Trophoblast cell (in vitro differentiated cells and primary cell): ENCODE measurements around the gene YIPF1.

Source experiments
- DNase-seq, 2 donors: peaks; one replicate each; pipeline ENCODE4 v3.0.0-alpha.2; 2016
- H2AFZ ChIP-seq: 2 replicates; pipeline ENCODE4 v1.6.1; 2013; ENCODE audit warnings: low read length, moderate library complexity, mild to moderate bottlenecking; ENCODE audit not compliant: insufficient read depth, poor library complexity
- H2AK5ac ChIP-seq: 2 replicates; pipeline ENCODE4 v1.6.1; 2013; ENCODE audit warnings: mild to moderate bottlenecking, low read length
- H2BK120ac ChIP-seq: 2 replicates; pipeline ENCODE4 v1.6.1; 2013; ENCODE audit warnings: low read length, mild to moderate bottlenecking, moderate library complexity; ENCODE audit not compliant: insufficient read depth, poor library complexity
- H2BK12ac ChIP-seq: 2 replicates; pipeline ENCODE4 v1.6.1; 2013; ENCODE audit warnings: mild to moderate bottlenecking, low read length, moderate library complexity
- H2BK5ac ChIP-seq: 2 replicates; pipeline ENCODE4 v1.6.1; 2013; ENCODE audit warnings: low read length, low read depth, moderate library complexity, mild to moderate bottlenecking; ENCODE audit not compliant: poor library complexity
- H3K14ac ChIP-seq: 2 replicates; pipeline ENCODE4 v1.6.1; 2013; ENCODE audit warnings: mild to moderate bottlenecking, low read length
- H3K18ac ChIP-seq: 2 replicates; pipeline ENCODE4 v1.6.1; 2013; ENCODE audit warnings: mild to moderate bottlenecking, low read length
- H3K23ac ChIP-seq: 2 replicates; pipeline ENCODE4 v1.6.1; 2013; ENCODE audit warnings: low read length
- H3K27ac ChIP-seq: 2 replicates; pipeline ENCODE4 v1.5.1; 2013; ENCODE audit warnings: low read depth, mild to moderate bottlenecking, inconsistent platforms, low read length, moderate library complexity
- H3K27me3 ChIP-seq: 2 replicates; pipeline ENCODE4 v1.6.1; 2013; ENCODE audit warnings: inconsistent platforms, mild to moderate bottlenecking, low read length, moderate library complexity; ENCODE audit not compliant: insufficient read depth
- H3K36me3 ChIP-seq, 2 experiments: 1 replicate in 1 of 2; 2 replicates in 1 of 2; pipeline ENCODE4 v1.6.1; 2013; ENCODE audit warnings: low read length in 2 of 2, mild to moderate bottlenecking in 2 of 2, moderate library complexity in 1 of 2; ENCODE audit not compliant: insufficient read depth in 2 of 2, control insufficient read depth in 1 of 2
- H3K4ac ChIP-seq: 2 replicates; pipeline ENCODE4 v1.6.1; 2013; ENCODE audit warnings: low read depth, mild to moderate bottlenecking, low read length, moderate library complexity
- H3K4me1 ChIP-seq, 2 experiments: 1 replicate in 1 of 2; 2 replicates in 1 of 2; pipeline ENCODE4 v1.6.1; 2013; ENCODE audit warnings: low read length in 2 of 2, mild to moderate bottlenecking in 2 of 2, moderate library complexity in 1 of 2; ENCODE audit not compliant: insufficient read depth in 2 of 2, control insufficient read depth in 1 of 2
- H3K4me2 ChIP-seq: 2 replicates; pipeline ENCODE4 v1.6.1; 2013; ENCODE audit warnings: inconsistent platforms, mild to moderate bottlenecking, low read length, moderate library complexity
- H3K4me3 ChIP-seq: 2 replicates; pipeline ENCODE4 v1.5.1; 2013; ENCODE audit warnings: mild to moderate bottlenecking, low read depth, low read length, inconsistent platforms
- H3K79me1 ChIP-seq: one replicate; pipeline ENCODE4 v1.6.1; 2013; ENCODE audit warnings: low read length
- H3K79me2 ChIP-seq: 2 replicates; pipeline ENCODE4 v1.6.1; 2013; ENCODE audit warnings: low read length, mild to moderate bottlenecking; ENCODE audit not compliant: control insufficient read depth, insufficient read depth, poor library complexity
- H3K9ac ChIP-seq: 2 replicates; pipeline ENCODE4 v1.6.1; 2013; ENCODE audit warnings: mild to moderate bottlenecking, low read length
- H3K9me3 ChIP-seq: 2 replicates; pipeline ENCODE4 v1.6.1; 2013; ENCODE audit warnings: low read depth, mild to moderate bottlenecking, control low read depth, inconsistent platforms, low read length; ENCODE audit not compliant: insufficient read depth
- H4K12ac ChIP-seq: 2 replicates; pipeline ENCODE4 v1.6.1; 2013; ENCODE audit warnings: low read depth, mild to moderate bottlenecking, low read length, moderate library complexity
- H4K8ac ChIP-seq: 2 replicates; pipeline ENCODE4 v1.6.1; 2013; ENCODE audit warnings: low read depth, mild to moderate bottlenecking, low read length, moderate library complexity
- H4K91ac ChIP-seq: one replicate; pipeline ENCODE4 v1.6.1; 2013; ENCODE audit warnings: low read depth, mild to moderate bottlenecking, low read length, moderate library complexity
- WGBS: extraction: QIAGEN DNeasy Blood & Tissue Kit; methylation state at CpG from one replicate; pipeline ENCODE4 v1.1.7; 2013; ENCODE audit warnings: missing lambda C conversion rate; ENCODE audit not compliant: insufficient read length, insufficient coverage; ENCODE audit errors: extremely low coverage; 5-methylcytosine and 5-hydroxymethylcytosine counted together

YIPF1 gene

GRCh38 chr1:53825306-53825705 lies 64.3 kb downstream of the YIPF1 start:
- Histone ChIP-seq H3K18ac (no peak overlapping the region), H3K4me2 (no peak overlapping the region), H2BK120ac (no peak overlapping the region), H4K91ac (no peak overlapping the region), H3K36me3 (peaks cover 8 to 22% of the 10 kb centered on the region in 2 experiments), H3K27me3 (no peaks in the 10 kb centered on the region), H3K9me3 (no peaks in the 10 kb centered on the region), H3K4me3 (no peak overlapping the region), H2AK5ac (no peak overlapping the region), H3K14ac (no peak overlapping the region), H3K27ac (no peak overlapping the region), H4K12ac (no peak overlapping the region), H2AFZ (no peak overlapping the region), H2BK5ac (no peak overlapping the region), H3K9ac (no peak overlapping the region), H4K8ac (no peak overlapping the region), H3K79me1 (no peaks in the 10 kb centered on the region), H3K23ac (no peak overlapping the region), H3K4me1 (no peaks in the 10 kb centered on the region), H3K4ac (no peak overlapping the region), H3K79me2 (no peaks in the 10 kb centered on the region), H2BK12ac (no peak overlapping the region)
- no peak for DNase-seq
- WGBS = no CpG with 5 or more reads among the region's 6 CpGs

- no peak overlapping the region for H3K9ac ChIP-seq
- H3K4me1 ChIP-seq = no peaks in the 10 kb centered on the region
- no peak overlapping the region for H3K14ac ChIP-seq
- H3K4me2 ChIP-seq = no peak overlapping the region
- H3K4ac ChIP-seq = no peak overlapping the region
- H3K27me3 ChIP-seq = no peaks in the 10 kb centered on the region
- H2BK120ac ChIP-seq = no peak overlapping the region
- H3K9me3 ChIP-seq = no peaks in the 10 kb centered on the region
- no peaks in the 10 kb centered on the region for H3K79me2 ChIP-seq
- no CpG with 5 or more reads among the region's 3 CpGs for WGBS
- H4K91ac ChIP-seq = no peak overlapping the region
- H2BK12ac ChIP-seq = no peak overlapping the region
- no peak overlapping the region for H4K8ac ChIP-seq
- H3K23ac ChIP-seq = no peak overlapping the region
- H3K36me3 ChIP-seq = peaks cover 8 to 22% of the 10 kb centered on the region in 2 experiments
- no peak overlapping the region for H4K12ac ChIP-seq
- no peak overlapping the region for H2AK5ac ChIP-seq
- H2BK5ac ChIP-seq = no peak overlapping the region
- DNase-seq = no peak
- no peak overlapping the region for H3K18ac ChIP-seq
- H3K4me3 ChIP-seq = no peak overlapping the region
- no peak overlapping the region for H2AFZ ChIP-seq
- H3K79me1 ChIP-seq = no peaks in the 10 kb centered on the region
- no peak overlapping the region for H3K27ac ChIP-seq
These were observed 66.7 kb downstream of the YIPF1 start for GRCh38 chr1:53822931-53823330.

- no peaks in the 10 kb centered on the region for H3K27me3 ChIP-seq
- no peak overlapping the region for H3K4me3 ChIP-seq
- H3K18ac ChIP-seq = no peak overlapping the region
- H3K4me1 ChIP-seq = no peaks in the 10 kb centered on the region
- no peak overlapping the region for H4K91ac ChIP-seq
- H2AFZ ChIP-seq = no peak overlapping the region
- H3K14ac ChIP-seq = no peak overlapping the region
- H4K8ac ChIP-seq = no peak overlapping the region
- H3K36me3 ChIP-seq = peaks cover 8 to 21% of the 10 kb centered on the region in 2 experiments
- H3K4ac ChIP-seq = no peak overlapping the region
- no peak overlapping the region for H3K4me2 ChIP-seq
- H3K23ac ChIP-seq = no peak overlapping the region
- no peak for DNase-seq
- no CpG with 5 or more reads among the region's 5 CpGs for WGBS
- no peak overlapping the region for H3K27ac ChIP-seq
- no peaks in the 10 kb centered on the region for H3K79me2 ChIP-seq
- no peaks in the 10 kb centered on the region for H3K9me3 ChIP-seq
- H2BK12ac ChIP-seq = no peak overlapping the region
- H3K79me1 ChIP-seq = no peaks in the 10 kb centered on the region
- H2BK5ac ChIP-seq = no peak overlapping the region
- no peak overlapping the region for H3K9ac ChIP-seq
- H2BK120ac ChIP-seq = no peak overlapping the region
- H4K12ac ChIP-seq = no peak overlapping the region
- H2AK5ac ChIP-seq = no peak overlapping the region
These were observed 68.2 kb downstream of the YIPF1 start for GRCh38 chr1:53821380-53821779.

- DNase-seq = no peak
- Histone ChIP-seq H3K27ac (no peak overlapping the region), H3K14ac (no peak overlapping the region), H2AK5ac (no peak overlapping the region), H3K9me3 (no peaks in the 10 kb centered on the region), H3K36me3 (peaks cover 1 to 9% of the 10 kb centered on the region in 2 experiments), H3K4me2 (no peak overlapping the region), H2BK120ac (no peak overlapping the region), H2BK5ac (no peak overlapping the region), H3K9ac (no peak overlapping the region), H3K27me3 (no peaks in the 10 kb centered on the region), H3K79me1 (no peaks in the 10 kb centered on the region), H3K79me2 (no peaks in the 10 kb centered on the region), H3K23ac (no peak overlapping the region), H2AFZ (no peak overlapping the region), H3K4me1 (no peaks in the 10 kb centered on the region), H2BK12ac (no peak overlapping the region), H4K91ac (no peak overlapping the region), H4K12ac (no peak overlapping the region), H3K4ac (no peak overlapping the region), H3K18ac (no peak overlapping the region), H4K8ac (no peak overlapping the region), H3K4me3 (no peak overlapping the region)
These were observed 70.2 kb downstream of the YIPF1 start for GRCh38 chr1:53819387-53819786.
